Measurements from ENCODE around the gene UBR1.

DNA sequence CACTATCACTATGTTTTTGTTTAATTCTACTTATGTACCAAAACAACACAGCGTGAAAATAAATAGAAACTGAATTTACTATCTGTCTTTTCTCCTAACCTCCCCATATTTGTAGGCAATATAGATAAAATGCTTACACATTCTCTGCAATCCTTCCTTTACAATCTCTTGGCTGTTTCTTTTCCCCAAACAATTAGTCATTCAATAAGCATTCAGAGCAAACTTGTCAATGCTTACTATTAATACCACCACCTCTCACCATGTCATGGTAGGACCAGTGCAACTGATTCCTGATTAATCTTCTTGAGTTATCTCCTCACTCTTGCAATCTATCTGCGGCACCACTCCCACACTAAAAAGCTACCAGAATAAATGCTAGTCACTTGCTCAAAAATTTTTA, 111.3 kb downstream of the UBR1 start:
- TF ChIP-seq, protein P1, sequence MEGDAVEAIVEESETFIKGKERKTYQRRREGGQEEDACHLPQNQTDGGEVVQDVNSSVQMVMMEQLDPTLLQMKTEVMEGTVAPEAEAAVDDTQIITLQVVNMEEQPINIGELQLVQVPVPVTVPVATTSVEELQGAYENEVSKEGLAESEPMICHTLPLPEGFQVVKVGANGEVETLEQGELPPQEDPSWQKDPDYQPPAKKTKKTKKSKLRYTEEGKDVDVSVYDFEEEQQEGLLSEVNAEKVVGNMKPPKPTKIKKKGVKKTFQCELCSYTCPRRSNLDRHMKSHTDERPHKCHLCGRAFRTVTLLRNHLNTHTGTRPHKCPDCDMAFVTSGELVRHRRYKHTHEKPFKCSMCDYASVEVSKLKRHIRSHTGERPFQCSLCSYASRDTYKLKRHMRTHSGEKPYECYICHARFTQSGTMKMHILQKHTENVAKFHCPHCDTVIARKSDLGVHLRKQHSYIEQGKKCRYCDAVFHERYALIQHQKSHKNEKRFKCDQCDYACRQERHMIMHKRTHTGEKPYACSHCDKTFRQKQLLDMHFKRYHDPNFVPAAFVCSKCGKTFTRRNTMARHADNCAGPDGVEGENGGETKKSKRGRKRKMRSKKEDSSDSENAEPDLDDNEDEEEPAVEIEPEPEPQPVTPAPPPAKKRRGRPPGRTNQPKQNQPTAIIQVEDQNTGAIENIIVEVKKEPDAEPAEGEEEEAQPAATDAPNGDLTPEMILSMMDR (IDR thresholded peaks at IDR 0.05): no peak
- no peak for TF ChIP-seq ZFX (IDR thresholded peaks at IDR 0.05; ENCODE audit: borderline replicate concordance)

All from 22Rv1 (cell line).